Measurements from ENCODE around the gene RNU7-1.

The RNU7-1 gene

GRCh38 chr12:6909421-6910145 is 34.0 kb upstream of the RNU7-1 start:
- Histone ChIP-seq H3K79me2 (ENCODE audit: insufficient read depth, low read length) (peaks cover 9% of the 10 kb centered on the region), H4K20me1 (ENCODE audit: insufficient read depth, low read length) (no peaks in the 10 kb centered on the region), H3K9ac (ENCODE audit: low read depth, low read length) (no peak overlapping the region), H3K27me3 (ENCODE audit: insufficient read depth, low read length, poor library complexity) (no peaks in the 10 kb centered on the region), H3K36me3 (ENCODE audit: insufficient read depth, low read length) (peaks cover 10% of the 10 kb centered on the region), H3K27ac (ENCODE audit: low read length) (no peak overlapping the region), H2AFZ (ENCODE audit: low read depth, low read length) (no peak overlapping the region), H3K4me3 (ENCODE audit: low read depth in 1 of 2, low read length in 2 of 2) (no peak overlapping the region), H3K4me1 (ENCODE audit: insufficient read depth, low read length) (peaks cover 26% of the 10 kb centered on the region), H3K9me3 (ENCODE audit: insufficient read depth, low read length, severe bottlenecking) (no peaks in the 10 kb centered on the region), H3K4me2 (ENCODE audit: insufficient read depth, low read length) (no peak overlapping the region)
- TF ChIP-seq CTCF (IDR thresholded peaks at IDR 0.05; ENCODE audit: borderline replicate concordance, extremely low read depth, low read length, poor library complexity, severe bottlenecking) = no peak
- TF ChIP-seq EZH2 (IDR thresholded peaks at IDR 0.05; ENCODE audit: borderline replicate concordance, low read depth, low read length, severe bottlenecking) = no peak
- no peak for DNase-seq
- ATAC-seq (ENCODE audit: insufficient read depth, low read depth) = no peak

- Histone ChIP-seq H3K27me3 (ENCODE audit: insufficient read depth, low read length, poor library complexity) (no peaks in the 10 kb centered on the region), H3K27ac (ENCODE audit: low read length) (no peak overlapping the region), H4K20me1 (ENCODE audit: insufficient read depth, low read length) (peaks cover 10% of the 10 kb centered on the region), H3K4me3 (ENCODE audit: low read depth in 1 of 2, low read length in 2 of 2) (no peak overlapping the region), H3K4me1 (ENCODE audit: insufficient read depth, low read length) (peaks cover 38% of the 10 kb centered on the region), H2AFZ (ENCODE audit: low read depth, low read length) (no peak overlapping the region), H3K9ac (ENCODE audit: low read depth, low read length) (no peak overlapping the region), H3K79me2 (ENCODE audit: insufficient read depth, low read length) (peaks cover 33% of the 10 kb centered on the region), H3K4me2 (ENCODE audit: insufficient read depth, low read length) (no peak overlapping the region), H3K36me3 (ENCODE audit: insufficient read depth, low read length) (peaks cover 18% of the 10 kb centered on the region), H3K9me3 (ENCODE audit: insufficient read depth, low read length, severe bottlenecking) (no peaks in the 10 kb centered on the region)
- no peak for TF ChIP-seq CTCF (IDR thresholded peaks at IDR 0.05; ENCODE audit: borderline replicate concordance, extremely low read depth, low read length, poor library complexity, severe bottlenecking)
- TF ChIP-seq EZH2 (IDR thresholded peaks at IDR 0.05; ENCODE audit: borderline replicate concordance, low read depth, low read length, severe bottlenecking) = no peak
- DNase-seq (no peak), ATAC-seq (ENCODE audit: insufficient read depth, low read depth) (no peak)
These were observed 31.3 kb upstream of the RNU7-1 start for GRCh38 chr12:6912164-6912935.

- Histone ChIP-seq H3K4me3 (ENCODE audit: low read depth in 1 of 2, low read length in 2 of 2) (peak within 1 kb of the TSS; percentile 71 to 72), H3K4me2 (ENCODE audit: insufficient read depth, low read length) (peak within 1 kb of the TSS; percentile 91), H3K36me3 (ENCODE audit: insufficient read depth, low read length) (peaks cover 33% of the 10 kb centered on the region), H3K9ac (ENCODE audit: low read depth, low read length) (peak within 1 kb of the TSS; percentile 91), H3K27me3 (ENCODE audit: insufficient read depth, low read length, poor library complexity) (no peaks in the 10 kb centered on the region), H3K79me2 (ENCODE audit: insufficient read depth, low read length) (peaks cover 33% of the 10 kb centered on the region), H3K4me1 (ENCODE audit: insufficient read depth, low read length) (peaks cover 38% of the 10 kb centered on the region), H2AFZ (ENCODE audit: low read depth, low read length) (peak within 1 kb of the TSS; percentile 83), H3K9me3 (ENCODE audit: insufficient read depth, low read length, severe bottlenecking) (no peaks in the 10 kb centered on the region), H4K20me1 (ENCODE audit: insufficient read depth, low read length) (peaks cover 10% of the 10 kb centered on the region), H3K27ac (ENCODE audit: low read length) (peak within 1 kb of the TSS; percentile 83)
- ATAC-seq (ENCODE audit: insufficient read depth, low read depth) = peak; percentile 90
- TF ChIP-seq CTCF (IDR thresholded peaks at IDR 0.05; ENCODE audit: borderline replicate concordance, extremely low read depth, low read length, poor library complexity, severe bottlenecking) (no peak), EZH2 (IDR thresholded peaks at IDR 0.05; ENCODE audit: borderline replicate concordance, low read depth, low read length, severe bottlenecking) (no peak)
- DNase-seq = peak; percentile 82
These were observed 29.2 kb upstream of the RNU7-1 start, which contains the start of gene ENO2 for GRCh38 chr12:6914246-6914946. Gene ENO2, plus strand, starts transcription at chr12:6914580. Its CDS starts 1,253 bp downstream, at chr12:6915833.
